Common myeloid progenitor, CD34-positive (primary cell): Measurements from ENCODE around the gene TSPEAR.

ENCODE experiments used
- CTCF ChIA-PET: fragments of 350-600 bp; sonication (Branson Sonifier 250); formaldehyde crosslinking; loops from one replicate; lab custom pipeline; 2021; ENCODE audit warnings: antibody characterized with exemption; lab: Charles Lee
- POLR2A ChIA-PET: fragments of 350-600 bp; sonication (Branson Sonifier 250); formaldehyde crosslinking; loops from one replicate; lab custom pipeline; 2021; ENCODE audit warnings: antibody characterized with exemption; lab: Charles Lee
- DNase-seq, 3 donors: peaks; one replicate each; pipeline versions ENCODE4 v3.0.0 to v3.0.0-alpha.2; 2013
- H3K27ac ChIP-seq, 2 experiments: 1 replicate in 1 of 2; 2 replicates in 1 of 2; pipeline ENCODE4 v1.7.0; 2013; ENCODE audit warnings: inconsistent platforms in 2 of 2, low read length in 2 of 2, mild to moderate bottlenecking in 2 of 2, low read depth in 1 of 2, moderate library complexity in 1 of 2; ENCODE audit not compliant: severe bottlenecking in 2 of 2, insufficient read depth in 1 of 2, poor library complexity in 1 of 2
- H3K27me3 ChIP-seq, 5 experiments: replicated peaks in 2 of 5; 1 replicate in 3 of 5; 2 replicates in 2 of 5; pipeline versions ENCODE4 v1.6.1 to v1.7.0; 2013; ENCODE audit warnings: low read length in 4 of 5, mild to moderate bottlenecking in 2 of 5, moderate library complexity in 2 of 5, inconsistent platforms in 1 of 5; ENCODE audit not compliant: insufficient read depth in 5 of 5, control insufficient read depth in 4 of 5
- H3K36me3 ChIP-seq, 4 experiments: 1 replicate in 2 of 4; 2 replicates in 2 of 4; pipeline versions ENCODE4 v1.6.1 to v1.7.0; 2013; ENCODE audit warnings: low read length in 3 of 4, control low read depth in 1 of 4, mild to moderate bottlenecking in 1 of 4; ENCODE audit not compliant: control insufficient read depth in 4 of 4, insufficient read depth in 4 of 4
- H3K4me1 ChIP-seq, 4 experiments: 1 replicate in 3 of 4; 2 replicates in 1 of 4; pipeline versions ENCODE4 v1.6.1 to v1.7.1; 2013; ENCODE audit warnings: low read length in 3 of 4, mild to moderate bottlenecking in 3 of 4, control low read depth in 1 of 4, inconsistent platforms in 1 of 4, moderate library complexity in 1 of 4; ENCODE audit not compliant: control insufficient read depth in 4 of 4, insufficient read depth in 4 of 4; ENCODE audit errors: control extremely low read depth in 1 of 4
- H3K4me3 ChIP-seq, 7 experiments: 1 replicate in 4 of 7; 2 replicates in 3 of 7; pipeline versions ENCODE4 v1.5.1 to v1.7.0; 2013; ENCODE audit warnings: mild to moderate bottlenecking in 7 of 7, low read length in 6 of 7, moderate library complexity in 6 of 7, inconsistent platforms in 2 of 7, low read depth in 2 of 7, control low read depth in 1 of 7; ENCODE audit not compliant: insufficient read depth in 4 of 7, control insufficient read depth in 1 of 7; ENCODE audit errors: extremely low read depth in 1 of 7
- H3K9me3 ChIP-seq, 5 experiments: 1 replicate in 4 of 5; 2 replicates in 1 of 5; pipeline versions ENCODE4 v1.6.1 to v1.7.1; 2013; ENCODE audit warnings: low read length in 4 of 5, mild to moderate bottlenecking in 2 of 5, inconsistent platforms in 1 of 5, low read depth in 1 of 5, moderate library complexity in 1 of 5; ENCODE audit not compliant: control insufficient read depth in 4 of 5, insufficient read depth in 2 of 5; ENCODE audit errors: control extremely low read depth in 1 of 5
- WGBS: methylation state at CpG from one replicate; pipeline ENCODE4 v1.1.5; 2013; ENCODE audit not compliant: insufficient coverage; 5-methylcytosine and 5-hydroxymethylcytosine counted together

The TSPEAR gene

DNA sequence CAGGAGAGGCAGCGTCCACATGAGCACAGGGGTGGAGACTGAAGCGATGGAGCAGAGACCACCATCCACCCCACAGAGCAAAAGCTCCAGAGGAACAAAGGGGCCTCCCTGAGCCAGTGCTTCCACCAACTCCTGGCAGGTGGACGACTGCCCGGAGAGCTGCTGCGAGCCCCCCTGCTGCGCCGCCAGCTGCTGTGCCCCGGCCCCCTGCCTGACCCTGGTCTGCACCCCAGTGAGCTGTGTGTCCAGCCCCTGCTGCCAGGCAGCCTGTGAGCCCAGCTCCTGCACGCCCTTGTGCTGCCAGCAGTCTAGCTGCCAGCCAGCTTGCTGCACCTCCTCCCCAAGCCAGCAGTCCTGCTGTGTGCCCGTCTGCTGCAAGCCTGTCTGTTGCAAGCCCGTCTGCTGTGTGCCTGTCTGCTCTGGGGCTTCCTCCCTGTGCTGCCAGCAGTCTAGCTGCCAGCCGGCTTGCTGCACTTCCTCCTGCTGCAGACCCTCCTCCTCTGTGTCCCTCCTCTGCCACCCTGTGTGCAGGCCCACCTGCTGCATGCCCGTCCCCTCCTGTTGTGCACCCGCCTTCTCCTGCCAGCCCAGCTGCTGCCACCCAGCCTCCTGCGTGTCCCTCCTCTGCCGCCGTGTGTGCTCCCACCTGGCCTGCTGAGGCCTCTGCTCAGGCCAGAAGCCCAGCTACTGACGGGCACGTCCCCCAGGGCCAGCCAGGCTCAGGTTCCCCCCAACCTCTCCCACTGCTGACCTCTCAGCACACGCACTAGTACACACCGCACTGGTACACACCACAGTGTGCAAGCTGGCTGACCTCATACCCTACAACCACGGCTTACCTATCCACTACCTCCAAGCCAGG lies 9.0 kb downstream of the TSPEAR start:
- Histone ChIP-seq H3K27me3 (peaks cover 0 to 91% (median 30%) of the 10 kb centered on the region in 5 experiments), H3K27ac (no peak overlapping the region), H3K4me3 (no peak overlapping the region), H3K9me3 (peaks cover 0 to 13% (median 10%) of the 10 kb centered on the region in 5 experiments), H3K36me3 (peaks cover 0 to 4% (median 0%) of the 10 kb centered on the region in 4 experiments), H3K4me1 (no peaks in the 10 kb centered on the region)
- 79% methylated on average over 19 of the region's 22 CpGs for WGBS
- ChIA-PET CTCF (no interaction called here), POLR2A (no interaction called here)
- DNase-seq: no peak

DNA sequence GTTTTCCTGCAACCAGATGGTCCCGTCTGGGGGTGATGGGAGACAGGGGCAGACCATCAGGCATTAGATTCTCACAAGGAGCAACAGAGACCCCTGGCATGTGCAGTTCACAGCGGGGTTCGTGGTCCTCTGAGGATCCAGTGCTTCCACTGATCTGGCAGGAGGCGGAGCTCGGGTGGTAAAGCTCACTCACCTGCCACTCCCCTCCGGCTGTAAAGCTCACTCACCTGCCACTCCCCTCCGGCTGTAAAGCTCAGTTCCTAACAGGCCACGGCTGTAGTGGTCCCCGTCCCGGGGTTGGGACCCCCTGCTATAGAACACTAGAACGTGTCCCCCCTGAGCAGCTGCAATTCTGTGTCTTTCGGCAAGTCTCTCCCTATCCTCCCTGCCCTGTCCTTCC lies 9.8 kb downstream of the TSPEAR start:
- WGBS: 45% methylated on average over 12 of the region's 12 CpGs
- Histone ChIP-seq H3K27ac (no peak overlapping the region), H3K9me3 (peaks cover 0 to 12% (median 10%) of the 10 kb centered on the region in 5 experiments), H3K36me3 (peaks cover 0 to 4% (median 0%) of the 10 kb centered on the region in 4 experiments), H3K27me3 (peaks cover 0 to 89% (median 30%) of the 10 kb centered on the region in 5 experiments), H3K4me3 (no peak overlapping the region), H3K4me1 (no peaks in the 10 kb centered on the region)
- ChIA-PET POLR2A (interaction anchor here (0.6 kb wide), 1 partner anchor 119 kb away, joined by 3 read pairs; no protein-coding TSS in a partner anchor), CTCF (no interaction called here)
- DNase-seq: no peak

DNA sequence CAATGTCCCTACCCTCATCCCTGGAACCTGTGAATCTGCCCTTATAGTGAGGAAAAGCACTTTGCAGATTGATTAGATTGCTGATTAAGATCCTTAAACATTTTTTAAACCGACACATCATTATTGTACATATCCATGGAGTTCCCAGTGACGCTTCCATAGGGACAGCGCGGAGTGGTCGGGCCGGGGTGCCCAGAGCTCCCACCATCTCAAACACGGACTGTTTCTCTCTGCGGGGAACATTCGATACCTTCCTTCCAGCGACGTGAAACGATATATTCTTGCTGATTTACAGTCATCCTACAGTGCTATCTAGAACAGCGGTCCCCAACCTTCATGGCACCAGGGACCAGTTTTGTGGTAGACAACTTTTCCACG lies 10.4 kb downstream of the TSPEAR start:
- Histone ChIP-seq H3K27ac (no peak overlapping the region), H3K4me1 (no peaks in the 10 kb centered on the region), H3K9me3 (peaks cover 0 to 7% (median 5%) of the 10 kb centered on the region in 5 experiments), H3K4me3 (no peak overlapping the region), H3K27me3 (peaks cover 0 to 89% (median 26%) of the 10 kb centered on the region in 5 experiments), H3K36me3 (peaks cover 0 to 2% (median 0%) of the 10 kb centered on the region in 4 experiments)
- WGBS: 86% methylated on average over 12 of the region's 14 CpGs
- no peak for DNase-seq
- CTCF ChIA-PET: no interaction called here
- POLR2A ChIA-PET: no interaction called here

DNA sequence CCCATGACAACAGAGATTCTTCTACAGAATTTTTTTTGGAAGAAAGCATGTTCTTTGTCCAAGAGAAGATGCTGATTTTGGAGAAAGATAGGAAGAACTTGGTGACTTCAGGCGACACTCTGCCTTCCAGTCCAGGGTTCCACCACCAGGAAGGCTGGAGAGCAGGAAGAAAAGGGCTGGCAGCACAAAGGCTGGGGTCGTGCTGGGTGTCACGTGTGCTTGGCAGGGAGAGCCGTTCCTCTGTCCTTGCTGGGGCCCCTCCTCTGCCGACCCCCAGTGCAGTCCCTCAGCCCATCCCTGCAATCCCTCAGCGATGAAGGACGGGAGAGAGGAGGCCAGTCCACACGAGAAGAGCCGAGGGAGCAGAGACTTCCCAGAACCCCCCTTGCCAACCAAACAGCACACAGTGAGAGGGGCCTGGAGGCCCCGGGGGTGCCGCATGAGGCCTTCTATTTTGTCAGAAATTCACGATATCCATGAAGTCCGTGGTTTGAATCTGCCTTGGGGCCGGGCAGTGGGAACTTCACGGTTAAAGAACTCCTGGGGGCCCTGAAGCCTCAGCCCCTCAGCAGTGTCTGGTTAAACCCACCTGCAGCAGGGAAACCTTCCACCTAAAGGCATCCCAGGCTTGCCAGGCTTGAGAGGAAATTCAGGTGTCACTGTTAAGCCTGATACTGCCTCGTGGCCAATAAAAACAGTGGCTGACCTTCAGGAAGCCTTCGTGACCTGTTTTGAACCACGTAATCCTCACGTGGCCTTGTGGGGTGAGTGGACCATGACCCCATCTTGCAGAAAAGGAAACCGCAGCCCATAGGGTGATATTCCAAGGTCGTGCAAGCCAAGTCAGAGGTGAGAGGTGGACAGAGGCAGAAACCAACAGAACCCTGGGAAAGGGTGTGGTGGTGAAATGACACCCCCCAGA lies 11.0 kb downstream of the TSPEAR start:
- no peaks in the 10 kb centered on the region for H3K4me1 ChIP-seq
- H3K36me3 ChIP-seq: no peaks in the 10 kb centered on the region
- 70% methylated on average over 14 of the region's 21 CpGs for WGBS
- peaks cover 0 to 5% (median 4%) of the 10 kb centered on the region in 5 experiments for H3K9me3 ChIP-seq
- DNase-seq: no peak
- CTCF ChIA-PET: no interaction called here
- no peak overlapping the region for H3K27ac ChIP-seq
- H3K4me3 ChIP-seq: no peak overlapping the region
- H3K27me3 ChIP-seq: peaks cover 0 to 94% (median 26%) of the 10 kb centered on the region in 5 experiments
- POLR2A ChIA-PET: no interaction called here

DNA sequence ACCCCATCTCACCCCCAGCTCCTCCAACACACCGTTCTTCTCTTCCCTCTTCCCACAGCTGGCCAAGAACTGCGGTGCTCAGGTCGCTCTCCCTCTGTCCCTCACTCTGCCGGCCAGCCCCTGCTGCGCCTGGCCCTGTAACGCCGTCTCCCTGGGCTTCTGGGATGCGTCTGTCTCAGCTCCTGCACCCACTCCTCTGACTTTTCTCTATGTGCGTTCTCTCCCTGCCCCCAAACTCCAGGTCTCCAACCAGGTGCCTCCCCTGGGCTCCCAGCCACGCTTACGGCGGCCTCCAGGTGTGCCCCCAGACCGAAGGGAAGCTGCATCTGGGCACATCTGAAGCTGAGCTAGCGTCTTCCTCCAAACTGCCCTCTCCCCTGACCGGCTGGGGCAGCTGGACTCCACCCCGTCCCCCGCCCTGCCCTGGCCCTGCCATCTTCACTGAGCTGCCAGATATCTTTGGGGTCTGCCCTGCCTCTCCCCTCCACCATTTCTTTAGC lies 11.8 kb downstream of the TSPEAR start:
- Histone ChIP-seq H3K4me3 (no peak overlapping the region), H3K4me1 (no peaks in the 10 kb centered on the region), H3K27me3 (peaks cover 0 to 98% (median 26%) of the 10 kb centered on the region in 5 experiments), H3K9me3 (peaks cover 0 to 4% (median under 1%) of the 10 kb centered on the region in 5 experiments), H3K27ac (no peak overlapping the region), H3K36me3 (no peaks in the 10 kb centered on the region)
- CTCF ChIA-PET: no interaction called here
- no peak for DNase-seq
- WGBS: 54% methylated on average over 17 of the region's 17 CpGs
- POLR2A ChIA-PET: no interaction called here

DNA sequence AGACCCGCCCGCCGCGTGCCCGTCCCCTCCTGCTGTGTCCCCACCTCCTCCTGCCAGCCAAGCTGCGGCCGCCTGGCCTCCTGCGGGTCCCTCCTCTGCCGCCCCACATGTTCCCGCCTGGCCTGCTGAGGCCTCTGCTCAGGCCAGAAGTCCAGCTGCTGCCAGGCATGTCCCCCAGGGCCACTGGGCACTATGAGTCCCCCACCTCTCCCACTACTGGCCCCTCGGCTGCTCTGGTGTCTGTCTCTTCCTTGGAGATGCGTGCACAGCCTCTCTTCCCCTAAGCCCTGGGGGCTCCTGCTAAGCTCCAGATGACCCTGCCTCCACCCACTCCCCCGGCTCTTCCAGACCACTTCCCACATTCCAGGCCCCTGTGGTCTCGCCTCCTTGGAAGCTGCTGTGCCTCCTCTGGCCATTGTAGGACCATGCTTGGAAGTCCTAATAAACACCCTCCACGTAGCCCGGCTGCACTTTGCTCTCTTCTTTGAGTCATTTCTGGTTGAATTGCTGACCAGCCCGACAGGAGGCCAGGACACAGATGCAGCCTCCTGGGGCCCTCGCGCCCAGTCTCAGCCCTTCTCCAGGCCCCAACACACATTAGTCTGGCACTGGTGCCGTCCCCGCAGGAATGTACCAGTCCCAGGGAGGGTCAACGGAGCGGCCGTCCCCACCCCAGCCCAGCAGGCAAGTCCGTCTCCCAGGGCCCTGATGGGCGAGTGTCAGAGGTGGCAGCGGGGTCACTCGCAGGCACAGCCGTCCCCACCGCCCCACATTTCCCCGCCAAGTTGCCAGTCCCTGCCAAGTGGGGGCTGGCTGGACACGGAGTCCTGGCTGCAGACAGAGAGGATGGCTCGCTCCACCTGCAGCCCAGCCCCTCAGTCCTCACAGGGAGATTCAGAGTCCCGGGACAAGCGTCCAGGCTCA lies 13.3 kb downstream of the TSPEAR start:
- peaks cover 0 to 10% (median 4%) of the 10 kb centered on the region in 5 experiments for H3K9me3 ChIP-seq
- CTCF ChIA-PET: no interaction called here
- peaks cover 4 to 88% (median 22%) of the 10 kb centered on the region in 5 experiments for H3K27me3 ChIP-seq
- no peak overlapping the region for H3K4me3 ChIP-seq
- POLR2A ChIA-PET: no interaction called here
- H3K4me1 ChIP-seq: no peaks in the 10 kb centered on the region
- no peak overlapping the region for H3K27ac ChIP-seq
- WGBS: 49% methylated on average over 22 of the region's 35 CpGs
- DNase-seq: no peak
- H3K36me3 ChIP-seq: no peaks in the 10 kb centered on the region
